H1 (cell line): ENCODE results near the gene CX3CR1.

Experiments used
- NRF1 ChIP-seq: IDR thresholded peaks from 2 replicates; pipeline ENCODE4 v1.6.1; 2011; ENCODE audit warnings: mild to moderate bottlenecking, low read depth, low read length, improper control_type of control experiment
- SP1 ChIP-seq: IDR thresholded peaks from 2 replicates; pipeline ENCODE4 v1.6.1; 2011; ENCODE audit warnings: low read depth, low read length
- TF ChIP-seq, protein P1 (sequence below), 3 experiments: IDR thresholded peaks; 1 replicate in 2 of 3; 2 replicates in 1 of 3; pipeline versions ENCODE4 v1.5.1 to v1.6.1; 2011; ENCODE audit warnings: low read length in 3 of 3, mild to moderate bottlenecking in 3 of 3, inconsistent platforms in 2 of 3, low read depth in 1 of 3, moderate library complexity in 1 of 3; ENCODE audit not compliant: insufficient read depth in 1 of 3; ENCODE audit errors: control extremely low read depth in 1 of 3

GRCh38 chr3:39221141-39221530, 58.7 kb downstream of the CX3CR1 start:
- TF ChIP-seq, protein P1, sequence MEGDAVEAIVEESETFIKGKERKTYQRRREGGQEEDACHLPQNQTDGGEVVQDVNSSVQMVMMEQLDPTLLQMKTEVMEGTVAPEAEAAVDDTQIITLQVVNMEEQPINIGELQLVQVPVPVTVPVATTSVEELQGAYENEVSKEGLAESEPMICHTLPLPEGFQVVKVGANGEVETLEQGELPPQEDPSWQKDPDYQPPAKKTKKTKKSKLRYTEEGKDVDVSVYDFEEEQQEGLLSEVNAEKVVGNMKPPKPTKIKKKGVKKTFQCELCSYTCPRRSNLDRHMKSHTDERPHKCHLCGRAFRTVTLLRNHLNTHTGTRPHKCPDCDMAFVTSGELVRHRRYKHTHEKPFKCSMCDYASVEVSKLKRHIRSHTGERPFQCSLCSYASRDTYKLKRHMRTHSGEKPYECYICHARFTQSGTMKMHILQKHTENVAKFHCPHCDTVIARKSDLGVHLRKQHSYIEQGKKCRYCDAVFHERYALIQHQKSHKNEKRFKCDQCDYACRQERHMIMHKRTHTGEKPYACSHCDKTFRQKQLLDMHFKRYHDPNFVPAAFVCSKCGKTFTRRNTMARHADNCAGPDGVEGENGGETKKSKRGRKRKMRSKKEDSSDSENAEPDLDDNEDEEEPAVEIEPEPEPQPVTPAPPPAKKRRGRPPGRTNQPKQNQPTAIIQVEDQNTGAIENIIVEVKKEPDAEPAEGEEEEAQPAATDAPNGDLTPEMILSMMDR (IDR thresholded peaks at IDR 0.05; ENCODE audit: control extremely low read depth in 1 of 3, insufficient read depth in 1 of 3, low read depth in 1 of 3, low read length in 3 of 3) = no peak
- TF ChIP-seq NRF1 = no peak
- no peak for TF ChIP-seq SP1
